ENCODE measurements around the gene NOP56.

NOP56 gene

GRCh38 chr20:2651772-2652723, at the start of gene NOP56:
Gene NOP56, plus strand, starts transcription at chr20:2652632. Its CDS starts 29 bp downstream, at chr20:2652661.
- peak; percentile 95 for DNase-seq (ENCODE audit: low spot score)

GRCh38 chr20:2602746-2603145, 49.7 kb upstream of the NOP56 start:
- DNase-seq (ENCODE audit: low spot score): no peak

- no peak for DNase-seq (ENCODE audit: low spot score)
Measured at GRCh38 chr20:2603816-2604505, 48.5 kb upstream of the NOP56 start.

- no peak for DNase-seq (ENCODE audit: low spot score)
Measured at GRCh38 chr20:2604506-2604835, 48.0 kb upstream of the NOP56 start.

GRCh38 chr20:2606507-2607006, 45.9 kb upstream of the NOP56 start:
- DNase-seq (ENCODE audit: low spot score): no peak

- DNase-seq (ENCODE audit: low spot score): no peak
Measured at GRCh38 chr20:2610326-2610725, 42.1 kb upstream of the NOP56 start.

- DNase-seq (ENCODE audit: low spot score): no peak
Measured at GRCh38 chr20:2610941-2611720, 41.3 kb upstream of the NOP56 start.

- no peak for DNase-seq (ENCODE audit: low spot score)
Measured at GRCh38 chr20:2612073-2612472, 40.4 kb upstream of the NOP56 start.

- no peak for DNase-seq (ENCODE audit: low spot score)
Measured at GRCh38 chr20:2616634-2617033, 35.8 kb upstream of the NOP56 start.

- no peak for DNase-seq (ENCODE audit: low spot score)
Measured at GRCh38 chr20:2617099-2617714, 35.2 kb upstream of the NOP56 start.

- no peak for DNase-seq (ENCODE audit: low spot score)
Measured at GRCh38 chr20:2618815-2619214, 33.6 kb upstream of the NOP56 start.

- no peak for DNase-seq (ENCODE audit: low spot score)
Measured at GRCh38 chr20:2619337-2619736, 33.1 kb upstream of the NOP56 start.

GRCh38 chr20:2619961-2620595, 32.4 kb upstream of the NOP56 start:
- DNase-seq (ENCODE audit: low spot score): no peak

GRCh38 chr20:2624190-2624589, 28.2 kb upstream of the NOP56 start:
- DNase-seq (ENCODE audit: low spot score): no peak

GRCh38 chr20:2625062-2625461, 27.4 kb upstream of the NOP56 start:
- DNase-seq (ENCODE audit: low spot score): no peak

GRCh38 chr20:2626853-2627541, 25.4 kb upstream of the NOP56 start:
- no peak for DNase-seq (ENCODE audit: low spot score)

GRCh38 chr20:2631228-2631627, 21.2 kb upstream of the NOP56 start:
- DNase-seq (ENCODE audit: low spot score): no peak

GRCh38 chr20:2633381-2633780, 19.1 kb upstream of the NOP56 start:
- DNase-seq (ENCODE audit: low spot score): no peak

- peak; percentile 10 for DNase-seq (ENCODE audit: low spot score)
Measured at GRCh38 chr20:2637246-2637645, 15.2 kb upstream of the NOP56 start.

- DNase-seq (ENCODE audit: low spot score): no peak
Measured at GRCh38 chr20:2640260-2640659, 12.2 kb upstream of the NOP56 start.

- no peak for DNase-seq (ENCODE audit: low spot score)
Measured at GRCh38 chr20:2640899-2641298, 11.5 kb upstream of the NOP56 start.

All from CD4-positive, alpha-beta T cell treated with Interleukin-15 for 4 hours (primary cell).